Immature natural killer cell (primary cell): Measurements from ENCODE around the gene KSR1. TPM values are rescaled to one million over a fixed set of nuclear protein-coding genes. Genes with fewer than 3 reads are reported as not detected.
A peak's percentile ranks its signal among the peaks of the same experiment; 100 is the strongest.
"Not testable (repeated sequence)": the region's sequence is repeated elsewhere in the genome, so short reads cannot be mapped to it uniquely, and the experiment has no call there.

Experiments used
- DNase-seq, 3 donors: peaks; one replicate each; pipeline ENCODE4 v3.0.0; 2022; ENCODE audit warnings: mixed read lengths in 1 of 3
- H3K27ac Mint-ChIP-seq, 6 donors: one replicate each; pipeline ENCODE4 v1.8.0; 2020; ENCODE audit warnings: mixed read lengths in 6 of 6, mild to moderate bottlenecking in 5 of 6, inconsistent platforms in 4 of 6, moderate library complexity in 3 of 6
- H3K27me3 Mint-ChIP-seq, 3 donors: one replicate each; pipeline ENCODE4 v1.8.0; 2020 to 2021; ENCODE audit warnings: low read depth in 3 of 3, mild to moderate bottlenecking in 3 of 3, mixed read lengths in 3 of 3, moderate library complexity in 3 of 3, inconsistent platforms in 1 of 3
- H3K36me3 Mint-ChIP-seq, 3 donors: one replicate each; pipeline ENCODE4 v1.8.0; 2020; ENCODE audit warnings: mixed read lengths in 3 of 3, inconsistent platforms in 2 of 3, mild to moderate bottlenecking in 2 of 3
- H3K4me1 Mint-ChIP-seq, 2 donors: one replicate each; pipeline ENCODE4 v1.8.0; 2020; ENCODE audit warnings: inconsistent platforms in 2 of 2, mild to moderate bottlenecking in 2 of 2, mixed read lengths in 2 of 2, moderate library complexity in 1 of 2
- H3K4me3 Mint-ChIP-seq, 5 donors: one replicate each; pipeline ENCODE4 v1.8.0; 2020; ENCODE audit warnings: mild to moderate bottlenecking in 5 of 5, mixed read lengths in 5 of 5, inconsistent platforms in 3 of 5, moderate library complexity in 3 of 5
- H3K9me3 Mint-ChIP-seq, 6 donors: one replicate each; pipeline ENCODE4 v1.8.0; 2020; ENCODE audit warnings: mild to moderate bottlenecking in 6 of 6, mixed read lengths in 6 of 6, inconsistent platforms in 4 of 6, moderate library complexity in 3 of 6
- polyA plus RNA-seq, 3 donors: library from polyadenylated mRNA; unstranded; fragments of 300-500 nt; fragmentation: Illumina TruSeq; gene quantifications; one replicate each; pipeline ENCODE4 v1.2.3, GENCODE V29; 2021

Gene KSR1
- polyA plus RNA-seq, 3 donors from 2014 or later: 1.8 to 5.6 (median 2.6) TPM

DNA sequence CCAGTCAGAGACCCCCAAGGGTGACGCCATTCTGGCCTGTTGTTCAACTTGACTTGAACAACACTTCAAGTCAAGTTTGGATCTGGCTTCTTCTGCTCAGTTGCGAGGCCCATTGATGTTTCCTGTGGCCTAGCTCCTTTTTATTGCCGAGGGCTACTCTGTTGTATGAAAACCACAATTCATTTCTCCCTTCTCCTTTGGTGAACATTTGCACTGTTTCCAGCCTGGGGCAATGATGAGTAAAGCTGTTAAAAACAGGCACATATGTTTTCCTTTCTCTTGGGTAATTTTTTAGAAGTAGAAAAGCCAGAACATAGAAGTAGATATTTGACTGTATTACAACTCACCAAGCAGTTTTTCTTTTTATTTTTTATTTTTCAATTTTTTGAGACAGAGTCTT lies 173.0 kb downstream of the KSR1 start:
- H3K9me3 Mint-ChIP-seq, H3K27me3 Mint-ChIP-seq, H3K36me3 Mint-ChIP-seq, DNase-seq, H3K4me3 Mint-ChIP-seq: not testable (repeated sequence)
- Mint-ChIP-seq H3K4me1 (peaks cover 38 to 44% of the 10 kb centered on the region in 2 donors), H3K27ac (peak overlapping the region in 5 of 6 donors; percentile 14 to 73 (median 17))

DNA sequence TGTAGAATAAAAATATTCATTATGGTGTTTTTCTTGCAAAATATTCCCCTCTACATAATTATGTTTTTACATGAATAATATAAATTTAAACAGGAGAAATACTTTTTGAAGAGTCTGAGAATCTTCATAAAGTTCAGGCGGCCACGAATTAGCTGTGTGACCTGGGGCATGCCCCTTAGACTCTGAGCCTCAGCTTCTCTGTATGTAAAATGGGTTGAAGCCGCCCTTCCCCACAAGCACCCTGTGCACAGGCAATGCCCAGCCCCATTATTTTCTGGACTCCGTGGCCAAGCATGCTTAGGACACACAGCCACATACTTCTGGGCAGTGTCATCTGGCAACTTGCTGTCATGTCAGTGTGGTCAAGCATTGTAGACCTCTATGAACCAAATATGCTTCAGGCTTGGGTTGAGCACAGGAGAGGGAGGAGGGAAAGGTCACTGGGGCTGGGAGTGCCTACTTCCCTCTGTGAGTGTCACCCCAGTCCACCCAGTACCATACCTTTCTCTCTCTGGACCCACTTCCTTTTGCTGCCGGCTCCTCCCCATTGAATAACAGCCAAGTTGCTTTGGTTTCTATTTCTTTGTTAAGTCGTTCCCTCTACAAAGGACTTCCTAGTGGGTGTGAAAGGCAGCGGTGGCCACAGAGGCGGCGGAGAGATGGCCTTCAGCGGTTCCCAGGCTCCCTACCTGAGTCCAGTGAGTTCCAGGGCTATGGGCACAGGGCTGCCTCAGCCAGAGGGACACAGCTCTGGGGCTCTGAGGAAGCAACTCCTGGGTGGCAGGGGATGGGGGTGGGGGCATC lies 174.6 kb downstream of the KSR1 start, which contains the start of gene LGALS9:
TSS of gene LGALS9 (plus strand) at position 582 of the 804 bp plus-strand sequence. CDS start at position 660, 78 bp downstream.
- Mint-ChIP-seq H3K36me3 (peaks cover 3 to 9% (median 4%) of the 10 kb centered on the region in 3 donors), H3K27ac (peak within 1 kb of the TSS; percentile 79 to 91 (median 86)), H3K4me1 (peaks cover 45 to 57% of the 10 kb centered on the region in 2 donors), H3K27me3 (peaks cover 0 to 6% (median 0%) of the 10 kb centered on the region in 3 donors), H3K4me3 (peak within 1 kb of the TSS; percentile 88 to 93 (median 90)), H3K9me3 (no peaks in the 10 kb centered on the region)
- DNase-seq: peak; percentile 47 to 58 (median 56)

DNA sequence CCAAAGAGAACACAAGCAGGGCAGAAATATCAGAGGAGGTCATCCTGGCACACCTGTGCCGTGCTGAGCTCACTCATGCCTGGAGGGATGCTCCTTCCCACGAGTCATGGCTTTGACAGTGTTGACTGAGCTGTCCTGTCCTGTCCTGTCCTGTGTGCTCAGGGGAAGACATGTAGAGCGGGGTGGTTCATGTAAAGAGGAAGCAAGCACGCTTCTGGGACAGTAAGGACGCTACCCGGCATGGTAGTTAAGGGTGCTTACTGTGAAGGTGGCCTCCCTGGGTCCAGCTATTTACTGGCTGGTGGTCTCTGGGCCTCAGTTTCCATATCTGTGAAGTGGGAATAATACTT lies 175.1 kb downstream of the KSR1 start:
- H3K9me3 Mint-ChIP-seq: no peaks in the 10 kb centered on the region
- peak overlapping the region; percentile 88 to 93 (median 90) for H3K4me3 Mint-ChIP-seq
- H3K36me3 Mint-ChIP-seq: peaks cover 3 to 7% (median 4%) of the 10 kb centered on the region in 3 donors
- H3K27ac Mint-ChIP-seq: peak overlapping the region; percentile 79 to 91 (median 86)
- peaks cover 0 to 6% (median 0%) of the 10 kb centered on the region in 3 donors for H3K27me3 Mint-ChIP-seq
- DNase-seq: no peak
- peaks cover 45 to 60% of the 10 kb centered on the region in 2 donors for H3K4me1 Mint-ChIP-seq

DNA sequence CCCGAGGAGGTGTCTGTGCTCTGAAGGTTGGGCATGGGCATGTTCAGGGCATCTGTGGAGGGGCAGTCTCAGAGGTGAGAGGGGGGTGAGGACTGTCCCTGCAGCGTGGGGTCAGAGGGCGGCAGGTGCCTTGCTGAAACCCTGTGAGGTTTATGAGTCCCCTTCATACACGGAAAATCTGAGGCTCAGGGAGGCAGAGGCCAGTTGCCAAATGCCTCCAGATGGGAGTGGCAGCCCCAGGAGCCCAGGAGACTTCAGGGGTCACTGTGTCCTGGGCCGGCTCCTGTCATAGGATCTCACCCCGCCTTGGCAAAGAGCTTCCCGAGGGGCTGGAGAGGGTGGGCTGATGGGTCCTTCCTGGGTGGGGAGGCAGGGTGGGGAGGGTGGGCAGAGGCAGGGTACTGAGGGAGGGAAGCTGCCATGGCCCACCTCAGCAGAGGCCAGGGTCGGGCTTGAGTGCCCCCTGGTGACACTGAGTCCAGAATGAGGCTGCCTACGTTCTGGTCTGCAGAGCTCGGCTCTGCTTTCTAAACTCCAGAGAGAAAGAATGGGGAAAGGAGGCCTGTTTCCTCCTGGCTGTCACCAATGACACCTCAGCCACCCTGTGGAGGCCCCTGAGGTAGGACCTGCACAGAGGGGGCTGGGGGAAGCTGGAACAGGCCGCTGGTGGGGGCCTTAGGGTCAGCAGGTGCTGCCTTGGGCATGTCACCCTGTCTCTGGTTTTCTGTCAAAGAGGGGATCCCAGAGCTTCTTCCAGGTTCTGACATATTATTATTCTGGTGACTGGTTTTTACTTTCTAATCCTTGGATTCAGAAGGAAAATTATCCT lies 175.9 kb downstream of the KSR1 start:
- peaks cover 3 to 5% (median 4%) of the 10 kb centered on the region in 3 donors for H3K36me3 Mint-ChIP-seq
- H3K4me1 Mint-ChIP-seq: peaks cover 47 to 60% of the 10 kb centered on the region in 2 donors
- no peak for DNase-seq
- peaks cover 0 to 6% (median 0%) of the 10 kb centered on the region in 3 donors for H3K27me3 Mint-ChIP-seq
- H3K4me3 Mint-ChIP-seq: peak overlapping the region; percentile 88 to 93 (median 90)
- peak overlapping the region; percentile 79 to 91 (median 86) for H3K27ac Mint-ChIP-seq
- H3K9me3 Mint-ChIP-seq: no peaks in the 10 kb centered on the region

DNA sequence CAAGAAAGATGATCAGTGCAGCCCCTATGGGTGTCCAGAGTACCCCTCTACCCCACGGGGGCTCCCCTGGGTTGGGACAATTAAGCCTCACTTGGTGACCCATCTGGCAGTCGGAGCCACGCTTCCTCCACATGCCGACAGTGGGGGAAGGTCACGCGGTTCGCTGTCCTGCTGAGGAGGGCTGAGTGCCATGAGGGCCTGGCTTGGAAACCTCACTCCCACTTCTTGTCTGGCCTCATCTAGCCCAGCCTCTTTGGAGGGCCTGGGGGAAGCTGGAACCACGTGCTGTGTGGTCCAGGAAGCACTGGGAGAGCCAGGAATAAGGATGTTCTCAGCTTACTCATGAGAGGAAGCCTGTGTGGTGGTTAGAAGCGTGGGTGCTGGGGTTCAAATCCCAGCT lies 176.5 kb downstream of the KSR1 start:
- DNase-seq, H3K27me3 Mint-ChIP-seq, H3K9me3 Mint-ChIP-seq, H3K36me3 Mint-ChIP-seq: not testable (repeated sequence)
- Mint-ChIP-seq H3K27ac (peak overlapping the region in 3 of 6 donors; percentile 16 to 50 (median 49)), H3K4me1 (peaks cover 49 to 60% of the 10 kb centered on the region in 2 donors), H3K4me3 (peak overlapping the region; percentile 42 to 93 (median 88))

DNA sequence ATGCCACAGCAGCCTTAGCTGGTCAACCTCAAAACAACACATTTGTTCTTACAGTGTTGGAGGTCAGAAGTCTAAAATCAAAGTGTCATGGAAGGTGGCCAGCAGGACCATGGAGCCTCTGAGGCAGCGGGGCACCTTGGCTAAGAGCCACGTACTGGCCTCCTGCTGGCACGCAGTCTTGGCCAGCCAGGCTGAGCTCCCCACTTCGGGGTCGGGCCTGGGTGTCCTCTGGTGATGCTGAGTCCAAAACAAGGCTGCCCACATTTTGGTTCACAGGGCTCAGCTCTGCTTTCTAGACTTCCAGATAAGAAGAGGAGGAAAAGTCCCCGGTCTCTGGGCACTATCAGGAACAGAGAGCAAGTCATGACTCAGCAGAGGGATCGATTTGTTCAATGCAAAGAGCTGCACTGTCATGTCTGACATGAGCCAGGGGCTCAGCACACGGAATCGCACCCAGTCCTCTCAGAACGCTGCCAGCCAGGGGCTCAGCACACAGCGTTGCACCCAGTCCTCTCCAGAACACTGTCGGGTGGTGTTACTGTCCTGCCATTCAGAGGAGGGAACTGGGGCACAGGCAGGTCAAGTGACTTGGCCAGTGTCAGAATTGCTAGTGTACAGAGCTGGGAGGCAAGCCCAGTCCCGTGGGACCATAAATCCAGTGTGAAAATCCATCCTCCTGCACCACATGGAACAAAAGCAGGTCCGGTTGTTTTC lies 177.2 kb downstream of the KSR1 start:
- H3K4me1 Mint-ChIP-seq: peaks cover 49 to 60% of the 10 kb centered on the region in 2 donors
- peak overlapping the region in 3 of 6 donors; percentile 16 to 55 (median 49) for H3K27ac Mint-ChIP-seq
- H3K9me3 Mint-ChIP-seq: no peaks in the 10 kb centered on the region
- peaks cover 0 to 6% (median 0%) of the 10 kb centered on the region in 3 donors for H3K27me3 Mint-ChIP-seq
- DNase-seq: no peak
- H3K4me3 Mint-ChIP-seq: peak overlapping the region in 4 of 5 donors; percentile 42 to 71 (median 52)
- peaks cover 4 to 5% (median 4%) of the 10 kb centered on the region in 3 donors for H3K36me3 Mint-ChIP-seq

DNA sequence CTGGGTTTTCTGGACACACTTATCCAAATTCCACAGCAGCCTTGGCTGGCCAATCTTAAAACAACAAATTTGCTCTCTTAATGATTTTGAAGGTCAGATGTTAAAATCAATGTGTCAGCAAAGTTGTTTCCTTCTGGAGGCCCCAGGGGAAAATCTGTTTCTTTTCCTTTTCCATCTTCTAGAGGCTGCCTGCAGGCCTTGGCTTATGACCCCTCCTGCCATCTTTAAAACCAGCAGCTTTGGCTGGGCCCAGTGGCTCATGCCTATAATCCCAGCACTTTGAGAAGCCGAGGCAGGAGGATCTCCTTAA lies 177.7 kb downstream of the KSR1 start:
- H3K27me3 Mint-ChIP-seq: peaks cover 0 to 6% (median 0%) of the 10 kb centered on the region in 3 donors
- H3K9me3 Mint-ChIP-seq: no peaks in the 10 kb centered on the region
- H3K27ac Mint-ChIP-seq: peak overlapping the region in 1 of 6 donors; percentile 71
- peaks cover 4 to 7% (median 5%) of the 10 kb centered on the region in 3 donors for H3K36me3 Mint-ChIP-seq
- peaks cover 48 to 60% of the 10 kb centered on the region in 2 donors for H3K4me1 Mint-ChIP-seq
- no peak for DNase-seq
- no peak overlapping the region for H3K4me3 Mint-ChIP-seq

DNA sequence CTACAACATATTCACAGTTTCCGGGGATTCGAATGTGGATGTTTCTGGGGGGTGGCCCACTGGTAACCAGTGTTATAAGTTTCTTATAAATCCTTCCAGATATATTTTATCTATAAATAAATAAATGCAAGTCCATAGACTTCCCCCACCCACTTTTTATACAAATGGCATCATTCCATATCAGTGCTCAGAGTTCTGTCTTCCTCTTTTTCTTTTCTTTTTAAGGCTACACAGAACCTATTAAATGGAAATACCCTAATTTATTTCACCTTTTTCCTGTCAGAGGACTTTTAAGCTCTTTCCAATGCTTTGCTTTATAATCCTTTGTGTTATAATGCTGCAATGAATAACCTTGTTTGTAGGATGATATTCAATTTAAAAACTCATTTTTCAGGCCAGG lies 178.5 kb downstream of the KSR1 start:
- peaks cover 4 to 7% (median 5%) of the 10 kb centered on the region in 3 donors for H3K36me3 Mint-ChIP-seq
- H3K27me3 Mint-ChIP-seq: peaks cover 0 to 6% (median 0%) of the 10 kb centered on the region in 3 donors
- peak overlapping the region in 4 of 6 donors; percentile 28 to 80 (median 68) for H3K27ac Mint-ChIP-seq
- H3K4me1 Mint-ChIP-seq: peaks cover 44 to 55% of the 10 kb centered on the region in 2 donors
- no peaks in the 10 kb centered on the region for H3K9me3 Mint-ChIP-seq
- no peak overlapping the region for H3K4me3 Mint-ChIP-seq
- DNase-seq: no peak

DNA sequence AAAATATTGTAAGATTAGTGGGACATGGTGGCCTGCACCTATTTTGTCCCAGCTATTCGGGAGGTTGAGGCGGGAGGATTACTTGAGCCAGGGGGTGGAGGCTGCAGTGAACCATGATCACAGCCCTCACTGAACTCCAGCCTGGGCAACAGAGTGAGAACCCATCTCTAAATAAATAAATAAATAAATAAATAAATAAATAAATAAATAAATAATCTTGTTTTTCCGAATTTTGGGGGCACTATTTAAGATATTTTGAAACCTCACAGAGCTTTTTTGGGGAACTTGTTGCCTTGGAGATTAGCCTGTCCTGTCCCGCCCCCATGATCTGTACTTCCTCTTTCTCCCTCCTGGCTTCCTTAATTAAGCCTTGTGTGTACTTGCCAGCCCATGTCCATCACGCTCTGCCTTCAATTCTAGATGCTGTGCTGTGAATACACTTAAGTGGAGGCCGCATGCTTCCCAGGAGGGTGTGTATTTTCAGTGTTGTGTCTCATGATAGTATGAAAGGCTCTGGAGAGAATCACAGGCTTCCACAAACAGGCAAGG lies 179.1 kb downstream of the KSR1 start:
- H3K27me3 Mint-ChIP-seq: peaks cover 0 to 6% (median 0%) of the 10 kb centered on the region in 3 donors
- no peak for DNase-seq
- no peak overlapping the region for H3K4me3 Mint-ChIP-seq
- peaks cover 39 to 49% of the 10 kb centered on the region in 2 donors for H3K4me1 Mint-ChIP-seq
- H3K9me3 Mint-ChIP-seq: no peaks in the 10 kb centered on the region
- peak overlapping the region in 5 of 6 donors; percentile 29 to 90 (median 53) for H3K27ac Mint-ChIP-seq
- peaks cover 8 to 11% (median 9%) of the 10 kb centered on the region in 3 donors for H3K36me3 Mint-ChIP-seq

DNA sequence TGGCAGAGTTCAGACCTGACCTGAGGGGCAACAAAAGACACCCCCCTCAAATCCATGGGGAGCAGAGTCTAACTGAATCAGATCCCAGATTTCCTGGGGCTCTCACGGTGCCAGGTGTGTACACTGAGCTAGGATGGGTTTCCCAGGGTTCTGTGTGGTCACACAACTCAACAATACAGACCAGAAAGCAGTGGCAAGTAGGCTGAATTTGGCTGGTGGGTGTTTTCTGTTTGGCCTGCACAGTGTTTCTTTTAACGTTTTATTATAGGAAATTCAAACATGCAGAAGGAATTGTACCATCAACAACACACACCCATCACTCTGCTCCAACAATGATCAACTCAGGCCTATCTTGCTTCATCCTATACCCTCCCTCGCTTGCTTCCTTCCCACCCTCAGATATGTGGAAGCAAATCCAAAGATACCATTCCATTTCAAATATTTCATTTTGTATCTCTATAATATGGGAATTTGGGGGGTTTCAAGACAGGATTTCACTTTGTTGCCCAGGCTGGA lies 179.8 kb downstream of the KSR1 start:
- not testable (repeated sequence) for H3K9me3 Mint-ChIP-seq, DNase-seq, H3K4me3 Mint-ChIP-seq, H3K27me3 Mint-ChIP-seq
- peak overlapping the region in 3 of 6 donors; percentile 40 to 71 (median 53) for H3K27ac Mint-ChIP-seq
- peaks cover 33 to 42% of the 10 kb centered on the region in 2 donors for H3K4me1 Mint-ChIP-seq
- peaks cover 9 to 15% (median 10%) of the 10 kb centered on the region in 3 donors for H3K36me3 Mint-ChIP-seq

DNA sequence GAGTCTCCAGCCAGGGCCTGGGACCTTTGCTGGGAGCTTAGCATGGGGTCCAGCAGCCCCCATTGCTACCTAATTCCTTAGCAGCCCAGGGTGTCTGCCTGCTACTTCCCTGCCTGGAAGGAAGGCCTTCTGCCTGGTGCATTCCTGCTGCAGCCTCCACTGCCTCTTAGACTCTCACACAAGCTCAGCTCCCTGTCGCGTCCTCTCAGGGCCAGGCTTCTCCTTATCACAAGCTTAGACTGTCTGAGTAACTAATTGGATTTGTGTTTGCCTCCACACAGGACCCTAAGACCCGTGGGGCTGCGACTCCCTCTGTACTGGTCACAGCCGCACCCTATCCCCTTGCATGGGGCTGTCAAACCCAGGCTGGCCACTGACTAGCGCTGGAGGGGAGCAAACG lies 181.6 kb downstream of the KSR1 start:
- peaks cover 11 to 23% (median 17%) of the 10 kb centered on the region in 3 donors for H3K36me3 Mint-ChIP-seq
- H3K27me3 Mint-ChIP-seq, H3K27ac Mint-ChIP-seq, H3K4me3 Mint-ChIP-seq, DNase-seq, H3K9me3 Mint-ChIP-seq: not testable (repeated sequence)
- peaks cover 19 to 24% of the 10 kb centered on the region in 2 donors for H3K4me1 Mint-ChIP-seq

DNA sequence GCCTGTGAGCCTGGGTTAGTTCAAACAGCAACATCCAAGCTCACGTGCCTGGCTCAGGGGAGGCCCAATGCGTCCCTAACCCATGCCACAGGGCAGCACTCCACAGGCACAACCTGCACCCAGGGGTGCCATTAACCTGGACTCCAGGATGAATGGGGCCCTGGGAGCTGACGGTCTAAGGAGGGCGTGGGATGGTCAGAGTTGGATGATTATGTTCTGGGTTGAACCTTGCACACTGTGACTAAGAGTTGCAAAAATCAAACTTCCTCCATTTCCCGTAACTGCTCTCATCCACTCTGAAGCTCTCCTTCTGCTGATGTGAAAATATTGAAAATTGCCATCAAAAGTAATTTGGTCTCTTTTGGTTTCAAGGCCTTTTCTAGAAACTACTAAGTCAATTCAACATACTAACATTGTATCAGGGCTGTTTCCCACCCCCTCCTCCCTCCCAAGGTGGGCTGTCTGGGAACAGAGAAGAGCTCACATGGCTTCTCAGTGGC lies 182.2 kb downstream of the KSR1 start:
- H3K9me3 Mint-ChIP-seq, H3K27me3 Mint-ChIP-seq, DNase-seq, H3K27ac Mint-ChIP-seq, H3K4me3 Mint-ChIP-seq: not testable (repeated sequence)
- Mint-ChIP-seq H3K36me3 (peaks cover 11 to 23% (median 17%) of the 10 kb centered on the region in 3 donors), H3K4me1 (peaks cover 13 to 18% of the 10 kb centered on the region in 2 donors)
